AG10803 (cell line): ENCODE data around the gene DENND4A.
"Not testable (repeated sequence)": the region's sequence is repeated elsewhere in the genome, so short reads cannot be mapped to it uniquely, and the experiment has no call there.

Source experiments
- DNase-seq: peaks from one replicate; pipeline ENCODE4 v3.0.0; 2010; ENCODE audit warnings: low read depth
- H3K4me3 ChIP-seq: 2 replicates; pipeline ENCODE4 v1.5.1; 2011; ENCODE audit warnings: mild to moderate bottlenecking, low read length, control low read depth
- CTCF ChIP-seq: conservative IDR thresholded peaks from 2 replicates; pipeline ENCODE4 v1.5.1; 2011; ENCODE audit warnings: mild to moderate bottlenecking, low read length, control low read depth, inconsistent platforms

DENND4A gene

GRCh38 chr15:65785151-65785550 is 6.9 kb downstream of the DENND4A start:
- no peak for TF ChIP-seq CTCF
- DNase-seq: no peak
- no peak overlapping the region for H3K4me3 ChIP-seq

- no peak for TF ChIP-seq CTCF
These were observed 8.2 kb downstream of the DENND4A start for GRCh38 chr15:65783872-65784271.

GRCh38 chr15:65782096-65782495 is 10.0 kb downstream of the DENND4A start:
- TF ChIP-seq CTCF: no peak
- no peak for DNase-seq
- H3K4me3 ChIP-seq: no peak overlapping the region

More at GRCh38 chr15:65783872-65784271, 8.2 kb downstream of the DENND4A start:
- DNase-seq: no peak
- H3K4me3 ChIP-seq: no peak overlapping the region

- not testable (repeated sequence) for DNase-seq, H3K4me3 ChIP-seq
These were observed 13.4 kb downstream of the DENND4A start for GRCh38 chr15:65778701-65779100.

GRCh38 chr15:65778269-65778668 is 13.8 kb downstream of the DENND4A start:
- no peak overlapping the region for H3K4me3 ChIP-seq
- TF ChIP-seq CTCF: no peak
- DNase-seq: no peak

- no peak for DNase-seq
- no peak overlapping the region for H3K4me3 ChIP-seq
- no peak for TF ChIP-seq CTCF
These were observed 14.2 kb downstream of the DENND4A start for GRCh38 chr15:65777843-65778242.

GRCh38 chr15:65777053-65777452 is 15.0 kb downstream of the DENND4A start:
- H3K4me3 ChIP-seq: no peak overlapping the region
- DNase-seq: no peak
- TF ChIP-seq CTCF: no peak
